HG03565 (cell line): ENCODE results near the gene RXRB.
"Not testable (repeated sequence)": the region's sequence is repeated elsewhere in the genome, so short reads cannot be mapped to it uniquely, and the experiment has no call there.

Experiments
- ATAC-seq: cut with Tn5 transposase; IDR thresholded peaks from one replicate; pipeline ENCODE4 v1.9.1; 2021; ENCODE audit warnings: mild to moderate bottlenecking, moderate library complexity; ENCODE audit not compliant: unreplicated experiment

The RXRB gene

GRCh38 chr6:33164665-33165373, 35.6 kb downstream of the RXRB start:
- ATAC-seq = no peak

GRCh38 chr6:33164176-33164575, 36.3 kb downstream of the RXRB start:
- no peak for ATAC-seq

GRCh38 chr6:33163540-33163939, 36.9 kb downstream of the RXRB start:
- ATAC-seq = no peak

GRCh38 chr6:33161354-33162331, 38.8 kb downstream of the RXRB start:
- no peak for ATAC-seq

- ATAC-seq = no peak
These were observed 39.6 kb downstream of the RXRB start for GRCh38 chr6:33160728-33161344.

GRCh38 chr6:33160096-33160495, 40.4 kb downstream of the RXRB start:
- ATAC-seq = no peak

- no peak for ATAC-seq
These were observed 43.5 kb downstream of the RXRB start for GRCh38 chr6:33156964-33157363.

- ATAC-seq = no peak
These were observed 43.9 kb downstream of the RXRB start for GRCh38 chr6:33156561-33156960.

- no peak for ATAC-seq
These were observed 46.1 kb downstream of the RXRB start for GRCh38 chr6:33154349-33154748.

- ATAC-seq = no peak
These were observed 49.4 kb downstream of the RXRB start for GRCh38 chr6:33151050-33151449.

GRCh38 chr6:33150560-33150959, 49.9 kb downstream of the RXRB start:
- not testable (repeated sequence) for ATAC-seq

GRCh38 chr6:33147807-33148666, 52.4 kb downstream of the RXRB start:
- no peak for ATAC-seq

- no peak for ATAC-seq
These were observed 56.1 kb downstream of the RXRB start for GRCh38 chr6:33144373-33144772.
